Islet precursor cell (in vitro differentiated cells): ENCODE measurements around the gene SIRT7.

Experiments used
- DNase-seq: peaks from one replicate; pipeline ENCODE4 v3.0.0-alpha.2; 2018

Gene SIRT7

DNA sequence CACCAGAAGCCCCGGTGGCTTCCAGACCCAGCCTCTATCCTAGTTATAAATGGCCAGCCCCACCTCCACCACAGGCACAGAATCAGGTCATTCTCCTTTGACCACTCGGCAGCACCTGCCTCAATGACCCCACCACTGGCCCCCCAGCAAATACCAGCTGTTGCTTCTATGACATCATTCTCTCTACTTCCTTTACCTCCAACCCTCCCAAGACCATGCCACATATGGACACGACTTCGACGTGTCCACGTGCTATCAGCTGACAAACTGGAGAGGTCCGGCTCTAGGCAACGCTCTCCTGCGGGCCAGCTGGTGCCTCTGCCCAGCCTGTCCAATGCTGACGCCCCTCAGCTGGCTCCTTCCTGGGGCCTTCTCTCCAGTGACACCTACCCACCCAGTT is 32.5 kb downstream of the SIRT7 start:
- no peak for DNase-seq

DNA sequence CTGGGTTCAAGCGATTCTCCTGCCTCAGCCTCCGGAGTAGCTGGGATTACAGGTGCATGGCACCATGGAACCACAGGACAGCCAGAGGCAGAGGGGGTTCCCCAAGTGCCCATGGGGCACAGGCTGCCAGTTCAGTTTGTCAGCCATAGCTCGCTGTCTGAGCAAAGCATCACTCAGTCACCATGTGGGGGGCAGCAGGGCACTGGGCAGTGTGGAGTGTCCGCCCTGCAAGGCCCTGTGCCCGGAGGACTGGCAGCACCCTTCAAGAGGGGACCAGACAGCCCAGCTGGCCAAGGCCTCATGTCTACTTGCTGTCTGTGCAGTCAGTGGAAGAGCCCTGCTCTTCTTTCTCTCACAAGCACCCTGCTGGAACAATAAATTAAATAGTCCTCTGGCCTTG is 33.0 kb downstream of the SIRT7 start:
- DNase-seq: no peak

GRCh38 chr17:81884520-81884919 is 33.5 kb downstream of the SIRT7 start:
- DNase-seq: no peak

DNA sequence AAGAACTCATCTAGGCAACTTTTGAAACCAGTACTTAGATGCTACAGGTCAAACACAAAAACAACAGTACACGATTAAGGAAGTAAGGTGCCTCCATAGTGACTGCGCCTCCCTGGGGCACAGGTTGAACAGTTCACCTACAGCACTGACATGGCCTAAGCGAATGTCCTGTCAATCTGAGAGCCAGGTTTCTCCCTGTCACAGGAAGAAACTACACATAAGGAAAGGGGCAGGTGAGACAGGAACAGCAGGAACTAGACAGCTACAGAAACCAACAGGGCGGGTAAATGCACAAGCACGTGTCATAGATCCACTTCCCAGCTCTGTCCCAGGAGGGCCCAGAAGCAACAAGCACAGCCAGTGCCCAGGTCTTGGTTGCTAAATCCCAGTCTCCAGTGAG is 38.9 kb downstream of the SIRT7 start:
- DNase-seq: no peak

DNA sequence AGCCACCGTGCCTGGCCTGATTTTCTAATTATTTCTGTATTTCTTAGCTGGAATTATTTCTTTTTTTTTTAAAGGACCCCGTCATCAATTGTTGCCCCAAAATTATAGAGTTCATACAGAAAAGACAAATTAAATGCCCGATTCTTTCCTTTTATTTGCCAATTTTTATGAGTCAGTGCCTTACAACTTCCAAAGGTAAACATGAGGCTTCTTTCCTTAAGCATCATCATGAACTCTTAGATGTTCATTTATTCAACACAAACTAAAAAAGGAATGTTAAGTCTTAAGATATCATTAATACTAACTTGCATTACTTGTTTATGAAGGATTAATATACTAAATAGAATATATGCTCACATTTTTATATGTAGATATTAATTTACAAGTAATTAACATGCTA is 39.7 kb downstream of the SIRT7 start:
- no peak for DNase-seq

DNA sequence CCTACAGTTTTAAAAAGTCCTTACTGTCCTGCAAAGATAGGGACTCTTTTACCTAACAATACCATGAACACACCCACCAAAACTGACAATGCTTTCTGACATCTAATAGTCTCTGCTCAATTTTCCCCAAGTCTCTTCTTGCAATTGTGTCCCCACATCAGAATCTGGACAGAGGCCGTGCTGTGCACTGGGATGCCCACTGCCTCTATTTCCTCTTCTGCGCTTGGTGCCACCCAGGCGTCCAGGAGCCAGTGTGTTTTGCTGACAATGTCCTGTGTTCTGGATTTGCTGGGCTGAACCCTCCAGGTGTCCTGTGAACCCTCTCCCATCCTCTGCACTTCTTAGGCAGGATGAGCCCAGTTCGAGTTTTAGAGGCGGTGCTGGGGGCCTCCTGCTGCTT is 40.4 kb downstream of the SIRT7 start:
- DNase-seq: no peak

DNA sequence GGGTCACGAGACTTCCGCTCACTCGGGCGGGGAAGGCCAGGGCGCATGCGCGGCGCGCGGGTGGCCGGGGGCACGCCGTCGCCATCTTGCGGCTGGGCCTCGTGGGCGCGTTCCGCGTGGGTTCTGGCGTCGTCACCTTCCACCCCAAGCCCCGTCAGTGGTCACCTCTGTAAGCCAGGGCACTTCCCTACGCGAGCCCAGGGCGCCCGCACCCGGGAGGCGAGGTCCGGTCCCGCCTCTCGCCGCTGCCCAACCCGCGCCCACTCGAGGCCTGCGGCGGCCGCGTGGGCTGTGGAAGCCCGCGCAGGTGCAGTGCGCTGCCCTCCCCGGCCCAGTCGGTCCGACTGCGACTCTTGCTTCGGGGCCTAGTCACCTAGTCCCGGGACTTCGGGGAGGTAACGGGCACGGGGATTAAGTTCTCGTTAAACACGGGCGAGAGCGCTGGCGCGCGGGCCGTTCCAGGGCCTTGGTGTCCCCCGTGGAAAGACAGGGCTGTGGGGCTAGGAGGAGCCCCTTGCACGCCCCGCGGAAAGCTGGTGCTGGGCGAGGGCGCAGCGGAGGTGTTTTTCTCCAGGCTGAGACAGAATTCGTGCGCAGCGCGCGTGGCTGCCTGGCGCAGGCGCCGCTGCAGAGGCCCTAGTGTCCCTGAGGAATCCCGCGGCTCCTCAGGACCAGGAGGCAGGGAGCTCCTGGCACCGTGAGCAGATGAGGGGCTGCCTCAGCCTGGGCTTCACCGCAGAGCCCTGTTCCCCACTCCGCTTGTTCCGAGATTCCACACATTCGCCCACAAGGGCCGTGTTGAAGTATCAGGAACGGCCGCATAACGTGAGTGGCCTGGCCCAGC is 46.4 kb downstream of the SIRT7 start:
- DNase-seq: peak; percentile 83

DNA sequence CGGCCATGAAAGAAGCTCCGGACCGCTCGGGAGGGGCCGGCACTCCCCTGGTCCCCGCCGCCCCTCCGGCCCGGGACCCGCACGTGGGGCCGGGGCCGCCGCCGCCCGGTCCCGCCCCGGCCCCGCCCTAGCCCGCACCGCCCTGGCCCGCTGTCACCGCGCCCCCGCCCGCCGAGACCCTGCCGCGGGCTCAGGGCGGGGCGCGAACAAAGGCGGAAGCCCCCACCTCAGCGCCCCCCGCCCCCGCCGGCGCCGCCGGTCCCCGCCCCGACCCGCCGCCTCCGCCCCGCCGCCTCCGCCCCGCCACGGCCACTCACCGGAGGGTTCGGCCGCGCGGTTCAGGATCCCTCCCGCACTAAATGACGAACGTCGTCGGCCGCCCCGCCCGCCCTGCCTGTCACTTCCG is 47.0 kb downstream of the SIRT7 start, which contains the start of gene ARHGDIA:
Gene ARHGDIA (minus strand): TSS at position 357 of the 406 bp plus-strand sequence. CDS start 1,407 bp downstream, outside the sequence.
- DNase-seq: peak; percentile 92

GRCh38 chr17:81870131-81870980 is 47.6 kb downstream of the SIRT7 start:
- DNase-seq: peak; percentile 75

- DNase-seq: peak; percentile 87
Measured at GRCh38 chr17:81869221-81870130, 48.5 kb downstream of the SIRT7 start.

- DNase-seq: peak; percentile 98
Measured at GRCh38 chr17:81868674-81869220, 49.2 kb downstream of the SIRT7 start.

- DNase-seq: no peak
Measured at GRCh38 chr17:81867991-81868673, 49.8 kb downstream of the SIRT7 start.

GRCh38 chr17:81867170-81867990 is 50.6 kb downstream of the SIRT7 start:
- peak; percentile 93 for DNase-seq

GRCh38 chr17:81866440-81867169 is 51.4 kb downstream of the SIRT7 start:
- DNase-seq: no peak

DNA sequence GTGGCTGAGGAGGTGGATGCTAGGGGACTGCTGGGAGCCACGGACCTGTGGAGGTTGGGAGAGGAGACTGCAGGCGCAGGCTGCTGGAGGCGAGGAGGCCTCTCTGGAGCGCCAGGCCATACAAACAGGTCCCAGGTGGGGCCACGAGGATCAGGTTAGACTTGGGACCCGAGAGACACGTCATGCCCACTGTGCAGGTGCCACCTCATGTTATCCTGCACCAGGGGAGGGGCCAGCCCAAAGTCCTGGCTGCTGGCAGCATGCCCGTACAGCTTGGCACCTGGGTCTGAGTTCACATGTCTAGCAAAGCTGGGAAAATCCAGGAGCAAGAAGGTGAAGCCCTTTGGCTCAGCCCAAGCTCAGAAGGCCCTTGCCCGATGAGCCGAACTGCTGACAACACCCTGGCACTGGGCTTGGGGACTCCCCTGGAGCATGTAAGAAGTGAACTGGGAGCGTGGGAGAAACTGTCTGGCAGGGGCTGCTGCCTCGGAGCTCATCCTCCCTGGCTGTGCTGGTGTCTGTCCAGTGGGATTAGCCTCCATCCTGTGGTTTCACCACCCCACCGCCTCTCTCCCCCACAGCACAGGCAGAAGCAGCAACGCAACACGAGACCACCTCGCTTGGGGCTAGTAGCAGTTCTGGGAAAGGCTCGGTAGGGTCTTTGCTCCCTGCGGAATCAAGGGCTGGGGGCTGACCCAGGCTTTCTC is 52.1 kb downstream of the SIRT7 start:
- DNase-seq: no peak

DNA sequence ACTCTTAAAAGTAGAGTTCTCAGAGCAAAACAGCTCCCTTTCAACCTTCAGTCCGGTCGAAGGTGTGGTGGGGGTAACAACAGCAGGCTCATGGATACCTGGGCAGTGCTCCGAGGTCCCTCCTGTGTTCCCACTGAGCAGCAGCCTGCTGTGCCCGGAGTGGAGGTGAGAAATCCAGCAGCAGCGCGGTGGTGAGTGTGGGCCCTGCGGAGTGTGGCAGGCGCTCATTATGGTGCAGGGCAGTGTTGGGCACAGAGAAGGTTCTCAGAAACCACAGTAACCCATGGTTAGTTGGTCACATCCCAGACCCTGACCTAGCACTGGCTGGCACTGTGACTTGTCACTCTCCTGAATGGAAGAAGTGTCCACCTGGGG is 52.6 kb downstream of the SIRT7 start:
- DNase-seq: no peak

DNA sequence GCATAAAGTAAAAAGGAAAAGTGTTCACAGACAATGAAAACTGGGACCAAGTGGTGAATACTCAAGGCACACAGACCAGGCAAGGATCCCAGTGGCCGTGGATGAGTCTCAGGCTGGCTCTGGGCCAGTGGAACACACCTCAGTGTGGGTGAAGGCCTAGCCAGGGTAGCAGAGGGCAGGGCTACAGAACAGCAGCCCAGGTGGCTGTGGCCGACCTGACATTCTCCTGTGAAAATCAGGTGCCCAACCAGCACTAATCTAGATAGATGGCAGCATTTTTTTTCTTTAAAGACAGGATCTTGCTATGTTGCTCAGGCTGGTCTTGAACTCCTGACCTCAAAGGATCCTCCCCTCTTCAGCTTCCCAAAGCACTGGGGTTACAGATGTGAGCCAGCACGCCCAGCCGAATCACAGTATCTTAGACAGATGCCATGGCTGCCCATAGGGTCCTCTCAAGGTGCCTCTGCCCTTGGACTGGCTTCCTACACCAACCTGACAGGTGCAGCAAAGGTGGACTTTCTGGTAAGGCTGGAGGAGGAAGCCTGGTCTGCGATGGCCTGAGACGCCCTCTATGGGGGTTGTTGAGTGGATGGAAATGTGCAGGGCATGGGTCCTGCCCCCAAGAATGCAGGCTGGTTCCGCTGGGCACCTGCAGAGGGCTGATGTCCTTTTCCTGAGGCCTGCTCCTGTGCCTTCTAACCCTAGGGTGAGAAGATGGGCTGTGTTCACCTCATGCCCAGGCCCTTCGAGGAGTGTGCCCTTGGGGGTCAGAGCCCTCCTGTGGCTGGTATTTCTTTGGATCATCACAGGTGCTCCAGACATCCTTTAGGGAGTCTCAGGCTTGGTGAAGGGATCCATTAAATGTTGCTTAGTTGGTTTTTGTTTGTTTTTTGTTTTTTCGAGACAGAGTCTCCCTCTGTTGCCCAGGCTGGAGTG is 53.9 kb downstream of the SIRT7 start:
- DNase-seq: no peak

GRCh38 chr17:81863123-81863675 is 54.8 kb downstream of the SIRT7 start:
- no peak for DNase-seq
